ENCODE measurements around the gene GPATCH1.

The GPATCH1 gene

GRCh38 chr19:33174186-33174585 is 93.2 kb downstream of the GPATCH1 start:
- Mint-ChIP-seq H3K27me3 (ENCODE audit: low read depth, poor library complexity) (peaks cover 4% of the 10 kb centered on the region), H3K27ac (no peak overlapping the region), H3K9me3 (peaks cover 5% of the 10 kb centered on the region), H3K4me1 (peaks cover 46% of the 10 kb centered on the region), H3K4me3 (no peak overlapping the region), H3K36me3 (ENCODE audit: low read depth) (peaks cover 2% of the 10 kb centered on the region)
- TF ChIP-seq CTCF (IDR thresholded peaks at IDR 0.05): no peak
- no peak for DNase-seq

GRCh38 chr19:33175156-33175782 is 94.3 kb downstream of the GPATCH1 start:
- peak overlapping the region; percentile 94 for H3K4me3 Mint-ChIP-seq
- peaks cover 3% of the 10 kb centered on the region for H3K9me3 Mint-ChIP-seq
- H3K36me3 Mint-ChIP-seq (ENCODE audit: low read depth): no peaks in the 10 kb centered on the region
- H3K27me3 Mint-ChIP-seq (ENCODE audit: low read depth, poor library complexity): peaks cover 4% of the 10 kb centered on the region
- no peak for DNase-seq
- H3K27ac Mint-ChIP-seq: no peak overlapping the region
- TF ChIP-seq CTCF (IDR thresholded peaks at IDR 0.05): no peak
- H3K4me1 Mint-ChIP-seq: peaks cover 48% of the 10 kb centered on the region

- no peak for DNase-seq
- TF ChIP-seq CTCF (IDR thresholded peaks at IDR 0.05): no peak
- no peaks in the 10 kb centered on the region for H3K36me3 Mint-ChIP-seq (ENCODE audit: low read depth)
- H3K27ac Mint-ChIP-seq: peak overlapping the region; percentile 96
- peak overlapping the region; percentile 94 for H3K4me3 Mint-ChIP-seq
- H3K9me3 Mint-ChIP-seq: peaks cover 3% of the 10 kb centered on the region
- peaks cover 4% of the 10 kb centered on the region for H3K27me3 Mint-ChIP-seq (ENCODE audit: low read depth, poor library complexity)
- H3K4me1 Mint-ChIP-seq: peaks cover 48% of the 10 kb centered on the region
Measured at GRCh38 chr19:33175886-33176669, 95.1 kb downstream of the GPATCH1 start.

GRCh38 chr19:33176670-33177416 is 95.9 kb downstream of the GPATCH1 start:
- Mint-ChIP-seq H3K36me3 (ENCODE audit: low read depth) (no peaks in the 10 kb centered on the region), H3K4me1 (peaks cover 48% of the 10 kb centered on the region), H3K27ac (peak overlapping the region; percentile 96), H3K27me3 (ENCODE audit: low read depth, poor library complexity) (peaks cover 4% of the 10 kb centered on the region), H3K9me3 (peaks cover 3% of the 10 kb centered on the region), H3K4me3 (peak overlapping the region; percentile 94)
- peak; percentile 98 for DNase-seq
- TF ChIP-seq CTCF (IDR thresholded peaks at IDR 0.05): no peak

- Mint-ChIP-seq H3K4me3 (peak overlapping the region; percentile 94), H3K4me1 (peaks cover 44% of the 10 kb centered on the region), H3K9me3 (peaks cover under 1% of the 10 kb centered on the region), H3K27me3 (ENCODE audit: low read depth, poor library complexity) (peaks cover 4% of the 10 kb centered on the region), H3K27ac (peak overlapping the region; percentile 45), H3K36me3 (ENCODE audit: low read depth) (no peaks in the 10 kb centered on the region)
- DNase-seq: no peak
- peak; percentile 37 for TF ChIP-seq CTCF (IDR thresholded peaks at IDR 0.05)
Measured at GRCh38 chr19:33177417-33177979, 96.5 kb downstream of the GPATCH1 start.
